Renal cortical epithelial cell (primary cell): ENCODE results near the gene NFATC2. TPM values are rescaled to one million over a fixed set of nuclear protein-coding genes. Genes with fewer than 3 reads are reported as not detected.

ENCODE experiments used
- DNase-seq: peaks from one replicate; pipeline ENCODE4 v3.0.0-alpha.2; 2011; ENCODE audit warnings: low read depth
- total RNA-seq: library from RNA; depleted of rRNA; stranded (reverse); fragments of >200 nt; gene quantifications from 2 replicates; pipeline ENCODE4 v1.2.3, GENCODE V29; 2014

NFATC2 gene
- total RNA-seq, 1 donor from 2014 or later = under 0.01 TPM

DNA sequence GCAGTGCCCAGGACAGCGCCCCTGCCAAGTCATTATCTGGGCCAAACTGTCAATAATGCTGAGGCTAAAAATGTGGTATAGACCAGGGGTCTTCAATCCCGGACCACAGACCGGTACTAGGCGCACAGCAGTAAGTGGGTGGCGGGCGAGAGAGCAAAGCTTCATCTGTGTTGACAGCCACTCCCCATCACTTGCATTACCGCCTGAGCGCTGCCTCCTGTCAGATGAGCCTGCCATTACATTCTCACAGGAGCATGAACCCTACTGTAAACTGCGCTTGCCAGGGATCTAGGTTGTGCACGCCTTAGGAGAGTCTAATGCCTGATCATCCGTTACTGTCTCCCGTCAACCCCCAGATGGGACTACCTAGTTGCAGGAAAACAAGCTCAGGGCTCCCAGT, 91.0 kb downstream of the NFATC2 start:
- DNase-seq = no peak

DNA sequence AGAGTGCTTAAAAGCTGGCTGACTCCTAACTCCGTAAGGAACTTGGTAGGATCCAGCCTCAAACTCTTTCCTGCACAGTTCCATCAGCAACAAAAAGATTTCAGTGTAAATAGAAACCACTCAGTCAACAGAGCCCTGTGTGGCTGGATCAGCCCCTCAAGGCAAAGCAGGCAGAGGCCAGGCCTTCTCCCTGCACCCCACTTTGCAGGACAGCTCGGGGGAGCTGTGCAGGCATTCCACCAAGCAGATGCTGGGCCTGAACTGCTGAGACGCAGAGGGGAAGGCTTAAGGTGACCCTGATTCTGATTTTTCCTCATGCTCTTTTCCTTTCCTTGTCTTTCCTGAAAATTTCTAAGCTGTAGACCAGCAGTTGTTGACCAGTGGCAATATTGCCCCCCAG, 91.5 kb downstream of the NFATC2 start:
- DNase-seq = no peak

DNA sequence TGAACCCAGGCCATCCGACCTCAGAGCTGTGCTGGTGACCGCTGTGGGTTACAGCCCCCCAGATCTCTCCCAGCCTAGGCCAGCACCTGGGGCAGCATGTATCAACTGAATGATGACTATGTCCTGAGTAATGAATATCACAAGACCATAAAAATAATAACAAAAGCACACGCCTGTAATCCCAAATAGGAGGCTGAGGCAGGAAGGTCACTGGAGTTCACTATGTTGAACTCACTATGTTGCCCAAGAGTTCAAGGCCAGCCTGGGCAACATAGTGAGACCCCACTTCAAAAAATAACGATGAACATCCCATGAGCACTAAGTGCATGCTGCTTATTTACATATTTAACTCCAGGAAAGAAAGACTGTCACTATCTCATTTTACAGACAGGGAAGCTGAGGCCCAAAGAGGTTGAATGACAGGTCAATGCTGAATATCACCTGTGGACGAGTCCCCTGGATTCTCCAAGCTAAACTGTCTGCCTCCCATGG, 92.3 kb downstream of the NFATC2 start:
- DNase-seq = no peak

DNA sequence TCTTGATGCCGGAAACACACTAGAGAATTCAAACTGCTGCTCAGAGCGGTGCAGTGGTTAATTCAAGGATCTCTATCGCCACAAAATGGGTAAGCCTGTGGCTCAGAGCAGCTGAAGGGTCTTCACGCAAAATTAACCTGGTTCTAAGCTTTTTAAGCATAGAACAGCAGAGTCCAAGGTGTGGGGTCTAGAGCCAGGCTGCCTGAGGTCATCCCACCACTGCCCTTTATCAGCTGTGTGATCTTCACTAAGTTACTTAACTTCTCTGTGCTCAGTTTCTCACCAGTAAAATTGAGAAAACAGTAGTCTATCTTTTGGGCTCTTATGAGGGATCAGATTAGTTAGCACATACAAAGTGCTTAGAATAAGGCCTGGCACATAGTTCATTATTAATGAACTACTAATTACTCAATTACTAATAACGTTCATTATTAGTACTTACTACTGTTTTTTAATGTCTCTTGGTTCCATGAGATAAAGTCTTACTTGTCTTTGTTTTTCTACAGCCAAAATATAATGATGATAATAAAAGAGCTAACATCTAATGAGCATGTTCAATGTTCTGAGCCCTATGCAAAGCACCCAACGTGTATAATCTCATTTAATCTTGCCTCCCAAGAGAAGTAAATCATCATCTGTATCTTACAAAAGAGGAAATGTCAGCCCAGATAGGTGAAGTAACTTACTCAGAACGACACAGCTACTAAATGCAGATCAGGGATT, 92.9 kb downstream of the NFATC2 start:
- no peak for DNase-seq

DNA sequence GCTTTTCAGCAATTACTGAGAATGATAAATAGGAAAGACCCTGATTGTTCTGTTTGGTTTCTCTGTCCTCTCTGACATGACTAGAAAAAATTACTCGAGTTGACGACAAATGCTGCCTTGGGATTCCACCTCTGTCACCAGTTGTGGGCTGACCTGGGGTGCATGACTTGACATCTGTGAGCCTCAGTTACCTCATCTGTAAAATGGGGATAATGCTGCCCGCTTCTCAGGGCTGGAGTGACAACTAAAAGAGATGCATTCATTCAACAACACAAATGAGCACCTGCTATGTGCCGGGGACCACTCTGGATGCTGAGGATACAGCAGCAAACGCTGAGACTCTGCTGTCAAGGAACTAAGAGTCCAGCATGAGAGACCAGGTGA, 94.8 kb downstream of the NFATC2 start:
- no peak for DNase-seq

GRCh38 chr20:51447097-51447764, 95.3 kb downstream of the NFATC2 start:
- DNase-seq = peak; percentile 97

GRCh38 chr20:51446656-51447055, 95.9 kb downstream of the NFATC2 start:
- peak; percentile 88 for DNase-seq

GRCh38 chr20:51446230-51446629, 96.3 kb downstream of the NFATC2 start:
- DNase-seq = no peak

- no peak for DNase-seq
Measured at GRCh38 chr20:51445591-51445990, 96.9 kb downstream of the NFATC2 start.

- DNase-seq = no peak
Measured at GRCh38 chr20:51444922-51445438, 97.5 kb downstream of the NFATC2 start.

- no peak for DNase-seq
Measured at GRCh38 chr20:51444467-51444866, 98.1 kb downstream of the NFATC2 start.

DNA sequence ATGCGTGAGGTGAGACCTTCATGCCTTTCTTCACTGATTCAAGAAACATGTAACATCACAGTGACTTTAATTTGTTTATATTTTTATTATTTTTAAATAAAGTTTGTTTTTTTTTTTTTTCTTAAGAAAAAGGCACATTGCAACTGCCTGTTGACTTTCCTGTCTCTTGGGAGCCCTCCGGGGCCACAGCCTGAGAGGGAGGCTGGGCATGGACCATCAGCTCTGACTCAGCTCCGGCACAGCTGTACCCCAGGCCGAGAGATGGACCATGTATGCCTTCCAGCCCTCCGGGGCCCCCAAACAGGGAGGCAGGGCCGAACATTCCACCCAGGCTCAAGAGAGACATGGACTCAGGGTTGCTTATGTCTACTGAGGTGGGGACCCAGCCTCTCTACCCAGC, 99.9 kb downstream of the NFATC2 start:
- no peak for DNase-seq

DNA sequence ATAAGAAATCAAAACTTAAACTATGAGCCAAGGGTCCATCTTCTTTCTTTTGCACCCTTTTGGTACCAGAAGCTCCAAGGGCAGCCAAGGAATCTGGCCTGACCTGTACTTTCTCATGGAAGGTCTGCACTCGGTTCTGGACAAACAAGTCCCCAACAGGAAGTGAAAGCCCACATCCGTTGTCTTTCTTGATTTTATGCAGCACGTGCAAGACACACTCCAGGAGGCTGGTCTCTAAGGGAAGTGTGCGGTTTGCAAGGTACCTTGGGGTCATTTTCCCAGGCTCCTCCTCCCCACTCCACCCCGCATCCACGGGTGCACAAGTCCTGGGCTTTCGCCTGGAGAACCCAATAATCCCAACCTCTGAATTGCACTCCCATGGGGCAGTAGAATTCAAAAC, 101.9 kb downstream of the NFATC2 start:
- no peak for DNase-seq

GRCh38 chr20:51439160-51439689, 103.3 kb downstream of the NFATC2 start:
- DNase-seq = no peak

- DNase-seq = no peak
Measured at GRCh38 chr20:51438136-51438535, 104.4 kb downstream of the NFATC2 start.

DNA sequence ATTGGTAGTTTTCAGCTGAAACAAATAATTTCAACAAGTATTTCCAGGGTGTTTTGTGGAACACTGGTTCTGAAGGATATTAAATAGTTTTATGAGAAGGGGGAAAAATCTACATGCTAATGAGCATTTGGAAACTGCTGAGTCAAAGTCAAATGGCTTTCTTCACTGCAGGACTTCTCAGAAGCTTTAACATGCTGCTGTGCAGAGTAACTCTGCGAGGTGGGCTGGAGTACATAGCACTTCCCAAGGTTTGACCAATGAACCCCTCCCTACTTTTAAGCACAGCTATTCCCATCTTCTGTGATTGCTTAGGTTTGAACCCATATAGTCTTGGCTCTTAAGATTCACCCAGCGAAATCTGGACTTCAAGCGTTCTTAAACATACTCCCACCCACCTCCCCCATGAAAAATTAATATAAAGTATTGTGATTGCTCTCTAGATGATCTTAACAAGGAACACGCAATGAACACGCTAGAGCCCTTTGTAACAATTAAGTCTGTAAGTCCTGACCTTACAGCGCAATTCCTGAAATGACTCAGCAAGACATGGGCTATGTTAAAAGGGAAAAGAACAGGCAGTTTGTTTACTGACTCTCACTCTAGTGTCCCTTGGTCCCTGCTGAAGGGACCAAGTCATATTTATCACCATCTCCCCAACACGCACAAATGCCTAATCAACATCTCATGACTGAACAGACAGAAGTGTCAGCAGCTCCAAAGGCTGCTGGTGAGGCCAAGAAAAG, 105.2 kb downstream of the NFATC2 start:
- DNase-seq = no peak

- peak; percentile 67 for DNase-seq
Measured at GRCh38 chr20:51434580-51435247, 107.8 kb downstream of the NFATC2 start.

- no peak for DNase-seq
Measured at GRCh38 chr20:51434026-51434425, 108.5 kb downstream of the NFATC2 start.

DNA sequence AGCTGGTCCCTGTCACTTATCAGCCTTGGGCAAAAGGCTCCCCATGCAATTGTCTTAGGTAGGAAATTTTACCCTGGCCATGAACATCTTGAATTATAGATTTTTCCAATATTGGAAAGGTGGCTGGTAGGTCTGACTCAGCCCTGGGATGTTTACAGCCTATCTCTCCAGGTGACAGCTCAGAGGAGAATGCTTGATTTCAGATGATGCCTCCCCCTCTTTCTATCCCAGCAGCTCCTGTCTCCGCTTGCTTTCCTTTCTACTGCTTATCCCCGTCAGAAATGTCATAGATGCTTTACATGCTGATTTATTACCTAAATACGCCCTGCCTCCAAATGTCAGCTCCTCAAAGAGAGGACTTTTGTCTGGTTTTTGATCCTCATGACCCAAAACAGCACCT, 109.6 kb downstream of the NFATC2 start:
- DNase-seq = no peak

GRCh38 chr20:51432251-51432784, 110.2 kb downstream of the NFATC2 start:
- no peak for DNase-seq

DNA sequence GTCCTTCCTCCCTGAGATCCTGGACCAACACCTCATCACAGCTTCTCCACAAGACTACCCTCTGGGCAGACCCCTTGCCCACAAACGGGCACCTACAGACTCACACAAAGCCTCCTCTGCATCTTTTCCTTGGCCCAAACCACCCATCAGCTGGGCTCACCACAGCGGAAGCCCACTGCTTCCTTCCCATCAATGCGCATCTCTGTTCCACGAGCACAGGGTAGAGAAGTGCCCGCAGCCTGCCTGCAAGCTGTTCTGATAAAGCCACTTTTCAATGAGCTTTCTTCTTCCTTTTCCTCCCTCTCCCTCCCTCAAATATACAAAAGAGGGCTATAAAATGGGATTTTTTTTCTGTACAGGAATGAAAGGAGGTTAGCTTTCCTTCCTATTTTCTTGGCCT, 111.2 kb downstream of the NFATC2 start:
- DNase-seq = no peak
